Medulla oblongata (tissue), 1 donor: ENCODE measurements around the gene SNTN.

Source experiments
- DNase-seq: peaks from one replicate; pipeline ENCODE4 v3.0.0-alpha.2; 2015; ENCODE audit errors: extremely low spot score

Gene SNTN

DNA sequence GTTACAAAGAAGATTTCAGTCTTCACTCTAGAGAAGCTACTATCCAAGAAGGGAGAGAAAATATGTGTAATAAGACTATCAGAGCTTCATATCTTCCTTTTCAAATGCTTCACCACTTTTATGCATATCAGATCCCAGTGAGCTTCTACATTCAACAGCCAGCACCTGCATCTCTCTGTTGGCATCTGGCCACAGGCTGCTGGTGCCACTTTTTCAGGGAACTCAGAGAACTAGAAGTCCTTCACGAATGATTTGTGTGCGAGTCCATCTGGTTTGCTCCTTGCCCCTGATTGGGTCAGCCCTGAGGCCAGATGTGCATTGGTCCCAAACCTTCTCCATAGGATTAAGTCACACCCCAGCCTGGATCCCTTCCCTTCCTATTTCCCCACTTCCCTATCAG is 22.1 kb downstream of the SNTN start:
- no peak for DNase-seq

DNA sequence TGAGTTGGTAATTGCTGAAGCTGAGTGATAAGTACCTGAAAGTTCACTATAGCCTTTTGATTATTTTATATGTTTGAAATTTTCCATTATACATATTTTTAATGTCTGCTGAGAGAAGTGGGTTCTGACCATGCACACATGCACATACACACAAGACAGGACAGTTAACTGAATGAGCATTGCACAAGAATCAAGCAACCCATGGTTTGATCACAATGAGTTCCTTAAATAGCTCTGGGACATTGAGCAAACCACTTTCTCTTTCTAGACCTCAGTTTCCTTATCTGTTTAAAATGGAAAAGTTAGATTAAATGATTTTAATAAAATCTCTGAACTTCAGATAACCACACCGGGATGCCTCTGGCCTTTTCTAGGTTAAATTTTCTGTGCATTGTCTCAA is 26.7 kb downstream of the SNTN start:
- DNase-seq: no peak

DNA sequence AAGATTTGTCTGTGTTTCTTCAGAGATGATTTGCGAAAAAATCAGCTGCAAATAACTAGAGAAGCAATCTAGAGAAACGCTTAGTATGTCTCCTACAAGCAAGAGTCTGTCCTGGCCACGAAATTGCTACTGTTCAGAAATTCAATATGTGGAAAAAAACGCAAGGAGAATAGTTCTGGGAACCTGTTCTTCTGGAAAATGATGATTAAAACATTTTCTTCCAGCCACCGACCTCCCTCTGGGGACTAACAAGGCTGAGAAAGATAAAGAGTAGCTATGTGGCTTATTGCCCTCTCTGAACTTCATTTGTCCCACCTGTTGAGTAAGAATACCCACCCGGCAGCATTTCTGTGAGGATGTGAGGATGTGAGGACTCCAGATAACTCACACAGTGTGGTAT is 31.6 kb downstream of the SNTN start:
- DNase-seq: no peak

DNA sequence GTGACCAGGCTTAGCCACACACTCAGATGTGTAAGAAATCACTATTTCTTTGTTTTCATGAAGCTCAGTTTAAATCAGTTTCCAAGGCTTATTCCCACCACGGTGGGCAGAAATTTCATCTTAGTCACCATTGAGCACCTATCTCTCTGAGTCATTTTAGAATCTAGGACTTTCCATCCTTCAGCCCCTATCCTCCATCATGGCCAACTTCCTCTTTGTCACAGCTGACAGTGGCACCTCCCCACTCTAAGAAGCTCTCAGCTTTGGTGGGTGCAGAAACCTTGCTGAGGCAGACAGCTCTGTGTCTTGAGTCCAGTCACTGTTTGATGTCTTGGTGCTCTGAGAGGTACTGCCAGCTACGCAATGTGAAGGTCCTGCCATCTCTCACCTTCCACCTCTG is 32.9 kb downstream of the SNTN start:
- DNase-seq: no peak

DNA sequence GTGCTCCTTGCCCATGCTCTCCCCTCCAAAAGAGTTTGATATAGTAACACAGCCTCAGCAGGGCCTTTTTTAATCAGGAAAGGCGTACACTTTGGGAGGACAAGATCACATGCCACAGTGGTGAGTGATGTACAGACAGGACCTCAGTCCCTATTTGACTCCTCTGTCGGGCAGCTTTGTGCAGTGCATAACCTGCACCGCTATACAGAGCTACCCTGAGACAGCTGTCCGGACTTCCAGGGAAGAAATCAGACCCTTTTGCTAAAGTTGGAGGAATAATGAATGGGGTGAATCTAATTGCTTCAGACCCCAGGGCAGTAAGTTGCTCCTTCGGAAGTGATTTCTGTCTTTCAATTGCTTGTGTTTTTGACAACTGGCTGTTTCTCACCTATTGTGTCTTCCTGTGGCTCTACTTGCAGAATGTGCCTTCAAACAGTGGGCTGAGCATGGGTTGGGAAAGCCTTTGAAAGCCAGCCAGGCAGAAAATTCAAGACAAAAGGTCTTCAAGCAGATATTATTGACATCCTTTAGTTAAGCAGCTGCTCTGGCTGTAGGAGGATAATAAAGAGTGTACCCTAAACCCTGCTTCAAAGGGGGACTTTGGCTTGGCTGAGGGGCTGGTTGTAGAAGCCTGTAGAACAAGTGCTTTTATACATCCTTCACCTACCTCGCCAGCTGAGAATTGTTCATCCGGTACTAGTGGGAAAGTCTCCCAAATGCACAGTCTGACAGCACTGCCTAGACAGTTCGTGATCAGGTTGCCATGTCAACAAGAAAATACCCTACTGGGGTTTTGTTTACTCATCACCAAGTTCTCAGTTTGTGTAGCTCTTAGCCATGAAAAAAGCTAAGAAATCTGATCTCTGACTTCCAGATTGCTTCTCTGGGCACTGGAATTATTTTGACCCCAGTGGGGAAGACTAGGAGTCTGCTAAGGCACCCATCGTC is 35.1 kb downstream of the SNTN start:
- no peak for DNase-seq

DNA sequence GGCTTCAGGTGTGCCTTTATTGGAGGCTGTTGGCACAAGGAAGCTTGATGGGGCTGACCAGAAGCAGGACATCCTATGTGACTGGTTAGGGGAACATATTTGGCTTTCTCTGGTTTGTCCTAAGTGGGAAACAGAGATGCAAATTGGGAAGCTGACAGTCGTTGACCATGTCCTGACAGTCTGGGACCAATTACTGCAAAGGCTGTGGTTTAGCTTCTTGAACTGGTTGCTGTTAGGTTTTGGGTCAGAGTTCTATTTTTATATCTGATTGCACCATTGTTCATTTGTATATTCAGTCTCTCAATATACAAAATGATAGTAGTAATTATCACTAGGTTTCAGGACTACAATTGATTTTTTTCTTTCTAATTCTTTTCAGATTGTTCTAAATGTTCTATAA is 36.8 kb downstream of the SNTN start:
- DNase-seq: no peak

DNA sequence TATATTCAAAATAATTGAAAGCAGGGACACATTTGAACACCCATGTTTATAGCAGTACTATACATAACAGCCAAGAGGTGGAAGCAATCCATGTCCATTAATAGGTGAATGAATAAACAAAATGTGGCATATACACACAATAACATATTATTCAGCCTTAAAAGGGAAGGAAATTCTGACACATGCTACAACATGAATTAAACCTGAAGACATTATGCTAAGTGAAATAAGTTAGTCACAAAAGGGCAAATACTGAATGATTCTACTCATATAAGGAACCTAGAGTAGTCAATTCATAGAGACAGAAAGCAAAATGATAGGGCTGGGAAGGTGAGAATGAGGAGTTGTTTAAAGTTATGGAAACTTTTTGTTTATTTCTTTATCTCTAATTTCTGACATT is 40.9 kb downstream of the SNTN start:
- no peak for DNase-seq

DNA sequence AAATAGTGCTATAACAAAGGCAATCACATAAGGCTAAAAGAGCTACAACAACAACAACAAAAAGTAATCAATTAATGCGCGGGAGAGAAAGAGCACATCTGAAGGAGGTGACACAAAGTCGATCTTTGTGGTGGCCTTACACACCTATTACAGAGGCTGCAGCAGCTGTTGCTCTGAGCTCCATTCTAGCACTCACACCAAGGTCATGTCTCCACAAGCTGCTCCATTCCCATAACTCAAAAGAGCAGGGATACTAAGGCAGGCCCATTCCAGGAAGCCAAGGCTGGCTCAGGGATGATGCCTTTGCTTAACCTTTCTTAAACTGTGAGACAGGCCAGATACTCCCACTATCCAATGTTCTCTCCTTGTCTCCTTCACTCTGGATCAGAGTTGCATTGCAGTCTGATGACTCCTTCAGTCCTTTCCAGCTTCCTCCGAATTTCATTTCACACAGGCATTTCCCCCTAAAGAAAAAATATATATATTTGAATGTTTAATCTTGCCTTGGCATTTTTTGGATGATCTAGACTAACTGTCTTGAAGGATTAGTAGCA is 52.7 kb downstream of the SNTN start:
- DNase-seq: no peak

DNA sequence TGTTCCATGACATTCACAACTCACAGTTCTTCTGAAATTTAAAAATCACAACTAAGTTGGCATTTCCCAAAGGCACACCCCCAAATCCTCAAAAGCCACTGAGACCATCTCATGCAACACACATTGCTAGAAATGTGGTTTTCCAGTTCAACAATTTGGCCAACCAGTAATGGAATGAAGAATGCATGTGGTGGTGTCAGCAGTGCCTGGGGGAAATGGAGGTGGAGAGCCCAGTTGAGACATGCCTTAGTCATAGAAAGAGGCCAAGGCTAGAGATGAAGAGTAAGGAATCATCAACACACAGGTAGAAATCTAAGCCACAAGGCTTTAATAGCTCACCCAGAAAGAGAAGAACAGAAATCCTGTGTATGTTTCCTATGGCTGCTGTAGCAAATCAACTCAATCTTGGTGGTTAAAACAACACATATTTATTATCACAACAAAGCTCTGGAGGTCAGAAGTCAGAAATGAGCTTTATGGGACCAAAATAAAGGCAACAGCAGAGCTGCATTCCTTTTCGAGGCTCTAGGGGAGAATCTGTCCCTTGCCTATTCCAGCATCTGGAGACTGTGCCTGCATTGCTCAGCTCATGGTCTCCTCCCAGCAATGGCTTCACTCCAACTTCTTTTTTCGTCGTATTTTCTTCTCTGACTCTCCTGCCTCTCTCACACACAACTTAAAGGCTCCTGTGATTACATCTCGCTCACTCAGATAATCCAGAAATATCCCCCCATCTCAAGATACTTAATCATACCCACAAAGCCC is 54.0 kb downstream of the SNTN start:
- no peak for DNase-seq

DNA sequence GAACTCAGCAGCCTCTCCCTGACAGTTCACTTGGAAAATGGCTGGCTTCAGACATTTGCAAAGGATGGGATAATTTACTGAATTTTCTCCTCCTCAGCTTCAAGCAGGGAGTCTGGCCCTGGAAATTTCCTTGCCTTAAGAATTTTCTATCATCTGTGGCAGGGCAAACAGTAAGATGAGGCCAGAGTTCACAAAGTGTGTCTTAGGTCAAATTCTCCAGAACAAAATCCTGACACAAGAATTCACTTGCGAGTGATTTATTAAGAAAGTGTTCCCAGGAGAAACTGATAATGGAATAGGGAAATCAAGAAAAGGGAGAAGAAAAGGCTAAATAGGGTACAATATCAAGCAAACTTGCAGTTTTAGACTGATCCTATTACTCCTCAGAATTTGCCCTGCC is 55.3 kb downstream of the SNTN start:
- no peak for DNase-seq

DNA sequence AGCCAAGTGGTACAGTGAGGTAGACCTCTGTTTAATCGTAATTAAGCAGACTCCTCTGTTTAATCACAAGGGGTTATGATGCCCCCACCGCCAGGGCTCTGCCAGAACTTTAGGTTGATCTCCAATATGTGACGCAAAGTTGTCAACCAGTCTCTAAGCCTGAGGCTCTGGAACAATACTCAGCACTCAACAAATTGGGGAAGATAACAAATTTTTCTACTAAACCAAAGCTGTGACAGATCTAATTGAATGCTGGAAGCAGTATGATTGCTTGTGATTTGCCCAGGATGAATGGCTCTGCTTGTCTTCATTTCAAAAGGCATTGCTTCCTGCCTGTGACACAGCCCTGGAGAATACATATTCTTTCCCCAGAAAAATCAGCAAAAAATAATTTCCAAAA is 57.1 kb downstream of the SNTN start:
- no peak for DNase-seq
